NCI-H2171 (cell line): ENCODE measurements around the gene OR7C1.
"Not testable (repeated sequence)": the region's sequence is repeated elsewhere in the genome, so short reads cannot be mapped to it uniquely, and the experiment has no call there.

ENCODE experiments used
- DNase-seq: peaks from one replicate; lab custom pipeline; 2025; lab: John Stamatoyannopoulos, UW

Gene OR7C1

DNA sequence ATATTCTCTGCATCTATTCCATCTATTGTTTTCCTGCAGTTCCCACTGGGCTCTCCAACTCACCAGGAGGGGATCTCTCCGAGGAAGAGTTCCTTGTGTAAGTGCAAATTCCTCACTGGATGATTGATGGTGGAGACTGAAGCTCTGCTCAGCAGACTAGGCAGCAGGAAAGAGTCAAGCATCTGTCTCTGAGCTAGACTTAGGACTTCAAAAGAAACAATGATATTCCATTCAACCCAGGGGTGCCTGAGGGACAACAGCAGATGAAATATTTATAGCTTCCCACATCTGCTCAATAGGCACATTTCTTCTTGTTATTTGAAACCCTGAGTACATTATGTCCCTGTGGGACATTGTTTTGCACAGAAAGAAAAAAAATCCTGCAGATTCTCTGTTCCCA is at the start of gene OR7C1, which contains the start of gene OR7A5:
OR7C1 (minus strand) TSS at position 175 of the 400 bp plus-strand sequence. CDS start 35,049 bp downstream, outside the sequence.
OR7A5 (minus strand) TSS at position 175 of the 400 bp plus-strand sequence. CDS start 6,944 bp downstream, outside the sequence.
- DNase-seq, result peak; percentile 47

DNA sequence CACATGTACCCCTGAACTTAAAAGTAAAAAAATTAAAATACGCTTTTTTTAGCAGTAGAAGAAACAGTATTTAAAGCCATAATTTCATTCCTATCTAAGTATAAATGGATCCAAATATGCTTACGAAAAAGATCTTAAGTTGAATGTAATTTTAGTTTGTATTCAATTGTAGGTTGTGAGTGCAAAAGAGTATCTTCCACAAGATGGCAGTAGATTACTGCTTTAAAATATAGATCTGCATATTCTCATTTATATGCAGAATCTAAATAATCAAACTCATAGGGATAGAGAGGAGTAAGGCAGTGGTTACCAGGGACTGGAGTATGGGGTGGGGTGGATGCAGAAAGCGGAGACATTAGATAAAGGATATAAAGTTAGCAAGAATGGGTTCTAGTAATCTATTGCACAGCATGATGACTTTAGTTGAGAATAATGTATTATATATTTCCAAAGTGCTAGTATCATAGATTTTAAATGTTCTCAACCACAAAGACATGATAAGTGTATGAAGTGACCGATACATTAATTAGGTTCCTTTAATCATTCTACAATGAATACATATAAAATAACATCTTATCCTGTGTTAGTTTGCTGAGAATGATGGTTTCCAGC is 36.7 kb upstream of the OR7C1 start:
- no peak for DNase-seq

DNA sequence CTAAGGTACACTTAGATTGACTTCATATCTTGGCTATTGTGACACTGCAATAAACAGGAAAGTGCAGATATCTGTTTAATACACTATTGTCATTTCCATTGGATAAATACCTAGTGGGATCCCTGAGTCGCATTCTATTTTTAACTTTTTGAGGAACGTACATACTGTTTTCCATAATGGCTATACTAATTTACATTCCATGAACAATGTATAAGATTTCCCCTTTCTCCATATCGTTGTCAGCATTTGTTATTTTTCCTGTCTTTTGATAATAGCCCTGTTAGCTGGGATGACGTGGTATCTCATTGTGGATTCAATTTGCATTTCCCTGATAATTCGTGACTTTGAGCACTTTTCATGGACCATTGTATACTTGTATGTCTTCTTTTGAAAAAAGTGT is 33.5 kb upstream of the OR7C1 start:
- no peak for DNase-seq

DNA sequence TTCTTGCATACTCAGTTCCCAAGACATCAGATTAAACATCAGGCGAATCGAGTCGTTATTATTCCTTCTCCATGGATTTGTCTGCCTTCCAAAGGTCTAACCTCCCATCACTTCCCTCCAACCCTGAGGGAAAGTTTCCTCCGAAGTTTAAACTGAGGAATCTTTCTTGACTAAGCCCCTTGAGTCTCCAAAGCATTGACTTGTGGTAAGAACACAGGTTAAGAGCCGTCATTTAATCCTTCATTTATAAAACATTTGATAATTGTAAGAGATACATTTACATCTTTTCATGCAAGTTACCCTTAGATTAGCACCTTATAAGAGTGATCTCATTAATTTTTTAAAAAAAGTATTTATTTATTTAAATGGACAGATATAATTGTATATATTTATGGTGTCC is 13.8 kb upstream of the OR7C1 start, which contains the start of gene OR7A10:
OR7A10 (minus strand) TSS at position 101 of the 400 bp plus-strand sequence. CDS start 7,045 bp downstream, outside the sequence.
- no peak for DNase-seq

DNA sequence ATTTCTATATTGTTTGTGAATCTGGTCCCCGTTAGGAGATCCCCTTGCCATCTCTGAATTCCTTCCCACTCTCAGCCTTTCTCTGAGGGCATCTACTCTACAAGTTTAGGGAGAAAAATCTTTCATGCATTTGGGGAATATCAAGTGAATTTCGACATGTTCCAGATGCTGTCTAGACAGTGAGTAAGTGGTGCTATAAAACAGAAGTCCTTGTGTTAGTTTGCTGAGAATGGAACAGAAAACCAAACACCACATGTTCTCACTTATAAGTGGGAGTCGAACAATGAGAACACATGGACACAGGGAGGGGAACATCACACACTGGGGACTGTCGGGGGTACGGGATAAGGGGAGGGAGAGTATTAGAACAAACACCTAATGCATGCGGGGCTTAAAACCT is 8.6 kb upstream of the OR7C1 start:
- no peak for DNase-seq

DNA sequence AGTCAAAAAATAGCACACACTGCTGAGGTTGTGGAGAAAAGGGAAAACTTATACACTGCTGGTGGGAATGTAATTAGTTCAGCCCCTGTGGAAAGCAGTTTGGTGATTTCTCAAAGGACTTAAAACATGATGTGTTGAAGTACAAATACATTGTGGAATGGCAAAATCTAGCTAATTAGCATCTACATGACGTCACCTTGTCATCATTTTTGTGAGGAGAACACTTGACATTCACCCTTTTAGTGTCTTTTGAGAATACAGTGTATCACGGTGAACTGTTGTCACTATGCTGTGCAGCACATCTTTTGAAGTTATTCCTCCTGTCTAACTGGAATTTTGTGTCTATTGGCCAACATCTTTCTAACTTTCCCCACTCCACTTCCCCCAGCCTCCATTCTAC is 8.2 kb upstream of the OR7C1 start:
- no peak for DNase-seq

DNA sequence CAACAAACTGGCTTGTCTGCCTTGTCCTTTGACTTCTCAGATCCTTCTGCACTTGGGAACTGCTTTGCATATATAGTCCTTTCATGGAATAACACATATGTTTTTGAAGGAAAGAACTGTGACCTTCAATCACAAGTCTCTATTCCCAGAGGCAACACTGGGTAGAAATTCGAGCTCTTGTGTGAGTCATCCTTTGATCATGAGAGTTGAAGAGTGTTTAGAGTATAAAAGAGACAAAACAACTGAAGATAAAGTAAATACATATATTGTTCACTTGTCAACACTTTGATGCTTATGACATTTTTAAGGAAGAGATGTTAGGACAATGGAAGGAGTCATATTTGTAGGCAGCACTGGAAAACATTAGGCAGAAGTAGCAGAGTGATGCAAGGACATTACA is 5.2 kb upstream of the OR7C1 start:
- DNase-seq, result no peak

DNA sequence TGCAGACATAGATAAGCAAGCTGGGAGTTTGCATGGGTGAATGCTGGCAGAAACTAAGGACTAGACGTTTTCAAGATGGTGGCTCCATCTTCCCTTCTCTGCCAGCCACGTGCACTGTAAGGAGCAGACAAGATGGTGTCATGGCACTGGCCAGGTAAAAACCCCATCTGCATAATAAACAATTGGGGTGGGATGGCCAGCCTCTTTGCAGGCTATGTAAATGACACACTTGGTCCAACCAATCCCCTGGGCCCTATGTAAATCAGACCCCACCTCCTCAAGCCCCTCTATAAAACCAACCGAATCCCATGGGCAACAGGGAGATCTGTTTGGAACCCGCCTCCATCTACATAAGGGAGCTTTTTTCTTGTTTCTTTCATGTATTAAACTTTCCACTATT is 2.4 kb upstream of the OR7C1 start:
- DNase-seq, result no peak

DNA sequence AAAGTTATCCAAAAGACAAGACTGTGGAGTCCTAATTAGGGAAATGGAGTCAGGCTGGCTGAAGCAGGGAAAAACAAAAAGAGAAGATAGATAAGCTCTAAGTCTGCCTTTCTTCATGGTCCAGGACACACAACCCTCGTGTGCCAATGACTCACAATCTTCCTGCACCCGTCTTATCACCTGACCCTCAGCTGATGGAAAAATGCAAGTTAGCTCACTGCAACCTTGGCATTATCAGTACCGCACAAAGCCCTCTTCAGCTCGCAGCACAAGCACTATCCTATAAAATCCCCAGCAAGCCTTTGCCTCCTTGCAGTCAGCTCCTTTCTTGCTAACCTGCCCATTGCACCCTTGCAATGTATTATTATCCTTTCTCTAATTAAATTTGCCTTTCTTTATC is 4.3 kb downstream of the OR7C1 start:
- DNase-seq, result no peak

DNA sequence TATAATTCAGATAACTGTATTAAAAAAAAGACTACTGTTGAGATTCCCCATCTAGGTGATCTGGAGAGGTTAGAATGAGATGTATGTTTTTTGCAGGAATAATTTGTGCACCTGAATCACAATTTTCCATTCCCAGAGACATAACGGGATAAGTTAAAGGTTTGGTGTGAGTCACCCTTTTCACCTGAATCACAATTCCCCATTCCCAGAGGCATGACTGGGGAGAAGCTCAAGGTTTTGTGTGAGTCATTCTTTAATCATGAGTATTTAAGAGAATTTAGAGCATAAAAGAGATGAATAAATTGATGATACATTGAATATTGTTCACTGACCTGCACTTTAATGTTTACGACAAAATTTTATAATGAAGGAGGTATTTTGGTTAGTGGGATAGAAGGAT is 9.0 kb downstream of the OR7C1 start:
- no peak for DNase-seq

DNA sequence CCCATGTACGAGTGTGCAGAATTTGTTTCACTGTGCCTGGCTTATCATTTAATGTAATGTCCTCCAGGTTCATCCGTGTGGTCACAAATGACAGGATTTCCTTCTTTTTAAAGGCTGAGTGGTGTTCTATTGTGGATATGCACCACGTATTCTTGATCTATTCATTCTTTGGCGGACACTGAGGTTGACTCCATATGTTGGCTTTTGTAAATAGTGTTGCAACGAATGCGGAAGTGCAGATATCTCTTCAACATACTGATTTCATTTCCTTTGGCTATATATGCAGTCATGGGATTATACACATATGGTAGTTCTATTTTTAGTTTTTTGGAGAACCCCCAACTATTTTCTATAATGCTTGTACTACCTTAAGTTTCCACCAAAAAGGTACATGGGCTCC is 13.0 kb downstream of the OR7C1 start:
- no peak for DNase-seq

DNA sequence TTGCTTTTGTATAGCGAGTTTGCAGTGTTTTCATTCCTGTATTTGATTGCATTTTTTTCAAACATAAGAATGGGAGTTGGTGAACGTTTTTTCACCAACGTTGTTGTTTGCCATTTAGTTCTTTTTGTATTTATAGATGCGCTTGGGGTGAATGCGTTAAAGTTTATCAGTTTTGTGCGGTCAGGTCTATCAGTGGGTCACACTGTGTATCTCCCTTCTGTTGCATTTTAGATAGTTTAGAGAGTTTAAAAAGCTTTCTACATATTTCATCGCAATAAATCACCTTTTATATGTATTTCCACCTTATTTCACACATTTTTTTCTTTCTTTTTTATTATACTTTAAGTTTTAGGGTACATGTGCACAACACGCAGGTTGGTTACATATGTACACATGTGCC is 16.4 kb downstream of the OR7C1 start:
- DNase-seq, result no peak

DNA sequence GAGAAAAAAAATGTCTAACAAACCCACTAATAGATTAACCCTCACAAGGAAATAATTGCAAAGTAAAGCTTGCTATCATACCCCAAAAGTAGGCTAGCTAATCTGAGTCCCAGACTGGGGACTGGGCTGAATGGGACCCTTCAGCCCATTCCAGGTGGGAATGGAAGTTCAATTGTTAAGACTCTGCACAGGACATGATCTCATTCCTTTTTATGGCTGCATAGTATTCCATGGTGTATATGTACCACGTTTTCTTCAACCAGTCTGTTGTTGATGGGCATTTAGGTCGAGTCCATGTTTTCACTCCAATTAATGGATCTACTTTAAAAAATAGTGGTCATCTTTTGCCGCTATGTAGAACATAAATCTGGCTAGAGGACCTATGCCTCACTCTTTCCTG is 17.9 kb downstream of the OR7C1 start:
- DNase-seq, result no peak

DNA sequence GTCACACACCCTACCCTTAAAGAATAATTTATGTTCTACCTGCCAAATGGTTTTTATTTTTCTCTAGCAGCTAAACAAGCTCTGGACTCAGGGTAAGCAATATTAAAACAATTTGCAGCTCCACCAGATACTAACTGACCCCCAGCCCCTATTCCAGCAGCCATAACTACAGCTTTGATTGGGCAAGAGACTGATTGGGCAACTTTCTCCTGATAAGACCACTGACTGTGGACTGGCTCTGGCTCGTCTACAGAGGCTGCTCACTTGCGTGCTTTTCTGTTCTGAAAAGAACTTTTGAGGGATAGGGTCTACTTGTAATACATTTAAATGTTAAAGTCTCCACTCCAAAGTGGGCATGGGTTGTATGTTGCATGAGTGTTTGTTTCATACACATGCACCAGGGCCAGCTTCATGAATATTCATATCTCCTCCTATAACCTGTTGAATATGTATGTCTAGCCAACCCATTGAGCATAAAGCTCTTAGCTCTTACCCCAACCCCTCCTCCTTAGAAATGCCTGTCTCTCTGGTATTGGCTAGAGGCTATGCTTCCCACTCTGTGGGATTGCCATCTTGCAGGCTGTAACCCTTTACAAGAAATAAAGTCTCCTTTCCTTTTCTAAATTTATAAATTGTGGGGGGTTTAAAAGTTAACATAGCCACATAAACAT is 19.9 kb downstream of the OR7C1 start:
- DNase-seq, result no peak

DNA sequence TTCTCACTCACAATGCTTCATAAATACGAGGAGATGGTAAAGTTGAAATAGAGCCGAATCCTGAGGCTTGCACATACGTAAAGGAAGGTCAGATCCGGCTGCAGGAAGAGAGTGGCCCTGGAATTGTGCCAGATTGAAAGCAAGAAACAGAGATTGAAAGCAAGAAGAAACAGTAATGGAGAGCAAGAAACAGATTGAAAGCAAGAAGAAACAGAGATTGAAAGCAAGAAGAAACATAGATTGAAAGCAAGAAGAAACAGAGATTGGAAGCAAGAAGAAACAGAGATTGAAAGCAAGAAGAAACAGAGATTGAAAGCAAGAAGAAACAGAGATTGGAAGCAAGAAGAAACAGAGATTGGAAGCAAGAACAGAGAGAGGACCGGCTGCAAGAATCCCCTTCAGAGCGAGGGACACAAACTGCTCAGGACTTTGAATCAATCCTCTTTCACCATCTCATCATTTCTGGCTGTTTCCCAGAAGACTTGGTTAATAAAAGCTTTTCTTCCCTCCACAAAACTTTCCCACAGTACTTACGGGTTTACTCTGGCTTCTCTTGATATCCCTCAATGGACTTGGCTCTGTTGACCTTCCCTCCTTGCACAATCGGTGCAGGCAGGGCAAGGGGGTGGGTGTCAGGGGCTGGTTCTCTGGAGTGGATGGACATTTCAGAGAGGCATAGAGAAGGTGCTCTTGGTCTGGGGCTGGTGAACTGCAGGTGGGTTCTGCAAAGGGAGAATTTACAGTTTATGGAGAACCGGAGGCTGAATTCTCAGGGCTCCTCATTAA is 25.5 kb downstream of the OR7C1 start:
- no peak for DNase-seq

DNA sequence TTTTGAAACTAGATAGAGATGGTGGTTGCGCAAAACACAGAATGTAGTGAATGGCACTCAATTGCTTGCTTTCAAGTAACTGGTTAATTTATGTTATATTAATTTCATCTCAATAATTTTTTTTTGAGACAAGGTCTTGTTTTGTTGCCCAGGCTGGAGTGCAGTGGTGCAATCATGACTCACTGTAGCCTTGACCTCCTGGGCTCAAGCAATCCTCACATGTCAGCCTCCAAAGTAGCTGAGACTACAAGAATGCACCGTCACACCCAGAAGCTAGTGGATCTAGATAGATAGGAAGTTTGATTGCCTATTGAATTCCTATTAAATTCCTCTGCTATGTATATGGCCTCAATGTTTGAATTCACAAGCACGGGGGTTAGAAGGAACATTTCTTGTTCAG is 30.2 kb downstream of the OR7C1 start:
- no peak for DNase-seq

DNA sequence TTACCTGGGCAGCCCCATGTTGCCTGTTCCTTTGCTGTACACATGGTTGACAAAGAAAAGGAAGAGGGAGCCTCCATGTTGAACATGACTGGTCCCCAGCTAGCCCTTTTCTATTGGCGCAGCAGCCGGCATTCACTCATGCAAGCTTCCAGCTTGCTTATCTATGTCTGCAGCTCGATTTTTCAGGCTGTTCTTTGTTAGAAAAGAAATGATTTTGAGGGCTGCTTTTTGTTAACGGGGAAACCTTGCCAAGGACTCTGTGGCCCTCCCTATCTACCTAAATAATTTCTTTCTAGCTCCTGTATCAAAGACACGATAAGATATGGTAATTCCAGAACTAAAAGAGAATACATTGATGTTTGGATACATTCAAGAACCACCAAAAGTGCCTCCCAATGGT is 36.2 kb downstream of the OR7C1 start:
- DNase-seq, result no peak

DNA sequence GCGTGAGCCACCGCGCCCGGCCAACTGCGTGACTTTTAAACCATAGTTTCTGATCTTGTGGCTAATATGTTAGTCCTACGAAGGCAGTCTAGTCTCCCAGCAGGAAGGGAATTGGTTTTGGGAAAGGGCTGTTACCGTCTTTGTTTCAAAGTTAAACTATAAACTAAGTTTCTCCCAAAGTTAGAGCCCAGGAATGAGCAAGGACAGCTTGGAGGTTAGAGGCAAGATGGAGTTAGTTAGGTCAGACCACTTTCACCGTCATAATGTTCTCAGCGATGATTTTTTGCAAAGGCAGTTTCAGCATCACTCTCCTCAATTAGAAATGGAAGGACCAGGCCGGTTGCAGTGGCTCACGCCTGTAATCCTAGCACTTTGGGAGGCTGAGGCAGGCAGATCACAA is 39.0 kb downstream of the OR7C1 start:
- DNase-seq, result no peak

DNA sequence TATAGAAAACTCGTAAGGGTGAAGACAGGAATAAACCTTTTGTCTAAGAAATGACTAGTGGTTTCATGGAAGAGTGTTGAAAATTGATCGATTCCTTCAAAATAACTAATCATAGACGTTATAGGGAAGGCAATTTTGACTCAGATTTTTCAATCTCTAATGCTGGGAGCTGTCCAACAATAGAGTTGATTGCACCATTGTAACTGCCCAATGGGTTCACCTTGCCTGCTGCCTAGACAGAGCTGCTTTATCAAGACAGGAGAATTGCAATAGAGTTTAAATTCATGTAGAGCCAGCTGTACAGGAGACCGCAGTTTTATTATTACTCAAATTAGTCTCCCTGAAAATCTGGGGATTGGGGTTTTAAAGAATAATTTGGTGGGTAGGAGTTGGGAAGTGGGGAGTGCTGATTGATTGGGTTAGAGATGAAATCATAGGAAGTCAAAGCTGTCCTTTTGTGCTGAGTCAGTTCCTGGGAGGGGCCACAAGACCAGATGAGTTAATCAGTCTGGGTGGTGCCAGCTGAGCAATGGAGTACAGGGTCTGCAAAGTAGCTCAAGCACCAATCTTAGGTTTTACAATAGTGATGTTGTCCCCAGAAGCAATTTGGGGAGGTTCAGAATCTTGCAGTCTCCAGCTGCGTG is 39.8 kb downstream of the OR7C1 start:
- no peak for DNase-seq

DNA sequence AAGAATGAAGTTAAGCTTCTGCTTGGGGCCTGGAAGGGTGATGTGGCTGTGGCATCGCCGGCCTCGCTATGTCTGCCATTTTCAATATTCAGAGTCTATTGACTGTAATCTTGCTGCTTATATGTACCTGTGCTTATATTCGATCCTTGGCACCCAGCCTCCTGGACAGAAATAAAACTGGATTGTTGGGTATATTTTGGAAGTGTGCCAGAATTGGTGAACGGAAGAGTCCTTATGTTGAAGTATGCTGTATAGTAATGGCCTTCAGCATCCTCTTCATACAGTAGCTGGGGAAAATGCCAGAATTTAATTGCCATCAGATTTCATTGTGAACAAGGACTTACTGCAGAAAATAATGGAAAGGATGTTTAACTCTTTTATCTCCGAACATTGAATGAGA is 42.7 kb downstream of the OR7C1 start:
- DNase-seq, result not testable (repeated sequence)

DNA sequence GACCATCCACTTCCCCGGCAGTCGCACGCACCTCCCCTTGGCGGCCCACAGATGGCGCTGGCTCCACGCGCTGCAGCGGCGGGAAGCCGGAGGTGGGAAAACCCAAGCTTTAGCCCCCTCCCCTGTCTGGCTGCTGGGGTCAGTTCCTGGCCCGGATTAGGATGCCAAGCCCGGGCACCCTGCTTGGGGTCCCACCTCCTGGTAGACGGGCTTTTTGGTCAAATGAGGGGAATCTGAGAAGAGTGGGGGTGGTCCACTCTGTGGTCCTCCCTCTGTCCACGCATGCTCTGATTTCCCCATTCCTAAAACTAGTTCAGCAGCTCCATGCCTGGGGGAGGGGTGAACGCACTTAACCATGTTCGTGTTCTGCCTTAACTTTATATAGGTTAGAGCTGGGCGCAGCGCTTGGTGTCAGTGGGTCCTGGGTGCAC is 48.5 kb downstream of the OR7C1 start:
- DNase-seq, result no peak

DNA sequence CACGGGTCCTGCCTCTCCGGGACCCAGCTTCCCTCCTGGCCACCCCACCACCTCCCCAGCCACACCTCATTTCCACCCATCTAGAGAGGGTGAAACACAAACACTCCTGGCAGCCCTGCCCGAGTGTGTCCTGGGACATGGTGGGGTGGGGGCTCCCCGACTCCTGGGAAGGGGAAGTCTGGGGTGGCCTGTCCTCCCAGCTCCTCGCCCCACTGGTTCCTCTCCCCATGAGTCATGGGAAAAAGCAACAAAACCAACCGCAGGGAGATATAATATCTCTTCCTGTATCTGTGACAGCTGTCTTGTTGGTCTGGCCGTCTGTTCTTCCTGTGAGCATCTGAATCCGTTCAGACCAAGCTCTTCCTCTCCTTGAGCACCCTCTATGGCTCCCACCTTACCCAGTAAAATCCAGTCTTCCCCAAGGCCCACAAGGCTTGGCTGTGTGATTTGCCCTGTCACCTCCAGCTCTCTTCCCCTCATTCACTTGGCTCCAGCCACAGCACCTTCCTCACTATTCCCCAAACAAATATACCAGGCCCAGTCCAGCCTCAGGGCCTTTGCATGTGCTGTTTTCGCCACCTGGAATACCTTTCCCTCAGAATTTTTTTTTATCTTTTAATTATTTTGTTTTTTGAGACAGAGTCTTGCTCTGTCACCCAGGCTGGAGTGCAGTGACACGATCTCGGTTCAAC is 49.7 kb downstream of the OR7C1 start:
- not testable (repeated sequence) for DNase-seq
